ENCODE results near the gene VPS54.

The VPS54 gene

GRCh38 chr2:64040161-64040560, 20.9 kb upstream of the VPS54 start:
- no peaks in the 10 kb centered on the region for H3K36me3 ChIP-seq (replicated peaks)
- no peaks in the 10 kb centered on the region for H3K27me3 ChIP-seq (ENCODE audit: low read depth)
- DNase-seq (ENCODE audit: low spot score in 2 of 2) = no peak
- in situ Hi-C loops (cut with MboI; ENCODE audit: low sequenced_read_pairs) = loop anchor here (10.0 kb wide), 1 partner anchor 445 kb away; no protein-coding TSS in a partner anchor
- no peak overlapping the region for H3K4me3 ChIP-seq
- no peaks in the 10 kb centered on the region for H3K9me3 ChIP-seq
- peaks cover 9% of the 10 kb centered on the region for H3K4me1 ChIP-seq

GRCh38 chr2:64036034-64036705, 16.9 kb upstream of the VPS54 start:
- no peak overlapping the region for H3K4me3 ChIP-seq
- H3K27me3 ChIP-seq (ENCODE audit: low read depth) = no peaks in the 10 kb centered on the region
- H3K9me3 ChIP-seq = no peaks in the 10 kb centered on the region
- in situ Hi-C loops (cut with MboI; ENCODE audit: low sequenced_read_pairs) = no loop called here
- peaks cover 12% of the 10 kb centered on the region for H3K4me1 ChIP-seq
- H3K36me3 ChIP-seq (replicated peaks) = no peaks in the 10 kb centered on the region
- DNase-seq (ENCODE audit: low spot score in 2 of 2) = no peak

- H3K9me3 ChIP-seq = no peaks in the 10 kb centered on the region
- no peak for DNase-seq (ENCODE audit: low spot score in 2 of 2)
- no peaks in the 10 kb centered on the region for H3K36me3 ChIP-seq (replicated peaks)
- in situ Hi-C loops (cut with MboI; ENCODE audit: low sequenced_read_pairs) = no loop called here
- H3K27me3 ChIP-seq (ENCODE audit: low read depth) = no peaks in the 10 kb centered on the region
- H3K4me1 ChIP-seq = peaks cover 12% of the 10 kb centered on the region
- no peak overlapping the region for H3K4me3 ChIP-seq
Measured at GRCh38 chr2:64035072-64035942, 16.1 kb upstream of the VPS54 start.

- Histone ChIP-seq H3K27me3 (ENCODE audit: low read depth) (no peaks in the 10 kb centered on the region), H3K9me3 (no peaks in the 10 kb centered on the region), H3K36me3 (replicated peaks) (no peaks in the 10 kb centered on the region), H3K4me3 (no peak overlapping the region), H3K4me1 (peaks cover 28% of the 10 kb centered on the region)
- in situ Hi-C loops (cut with MboI; ENCODE audit: low sequenced_read_pairs) = no loop called here
- DNase-seq (ENCODE audit: low spot score in 2 of 2) = peak; percentile 47 to 64
Measured at GRCh38 chr2:64029116-64029665, 10.0 kb upstream of the VPS54 start.

DNA sequence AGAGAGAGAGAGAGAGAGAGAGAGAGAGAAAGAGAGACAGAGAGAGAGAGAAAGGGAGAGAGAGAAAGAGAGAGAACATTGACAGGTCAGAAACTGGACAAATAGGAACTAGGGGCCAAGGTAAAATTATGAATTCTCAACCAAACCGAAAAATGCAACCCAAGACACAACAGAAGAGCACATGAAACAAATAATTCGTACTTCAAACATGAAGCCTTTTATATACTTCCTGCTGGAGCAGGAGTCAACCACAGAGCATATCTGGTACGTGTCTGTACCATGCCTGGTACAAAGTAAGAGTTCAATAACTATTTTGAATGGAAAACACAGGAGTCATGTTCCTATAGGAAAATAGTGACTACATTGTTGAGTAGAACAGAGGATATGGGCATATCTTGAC, 6.5 kb upstream of the VPS54 start:
- H3K27me3 ChIP-seq (ENCODE audit: low read depth) = no peaks in the 10 kb centered on the region
- no peak overlapping the region for H3K4me3 ChIP-seq
- H3K4me1 ChIP-seq = peaks cover 24% of the 10 kb centered on the region
- no peak for DNase-seq (ENCODE audit: low spot score in 2 of 2)
- no peaks in the 10 kb centered on the region for H3K9me3 ChIP-seq
- in situ Hi-C loops (cut with MboI; ENCODE audit: low sequenced_read_pairs) = no loop called here
- H3K36me3 ChIP-seq (replicated peaks) = no peaks in the 10 kb centered on the region

- H3K9me3 ChIP-seq = no peaks in the 10 kb centered on the region
- in situ Hi-C loops (cut with MboI; ENCODE audit: low sequenced_read_pairs) = no loop called here
- H3K27me3 ChIP-seq (ENCODE audit: low read depth) = no peaks in the 10 kb centered on the region
- no peaks in the 10 kb centered on the region for H3K36me3 ChIP-seq (replicated peaks)
- H3K4me1 ChIP-seq = peaks cover 21% of the 10 kb centered on the region
- H3K4me3 ChIP-seq = no peak overlapping the region
- DNase-seq (ENCODE audit: low spot score in 2 of 2) = no peak
Measured at GRCh38 chr2:64024259-64024949, 5.2 kb upstream of the VPS54 start.

DNA sequence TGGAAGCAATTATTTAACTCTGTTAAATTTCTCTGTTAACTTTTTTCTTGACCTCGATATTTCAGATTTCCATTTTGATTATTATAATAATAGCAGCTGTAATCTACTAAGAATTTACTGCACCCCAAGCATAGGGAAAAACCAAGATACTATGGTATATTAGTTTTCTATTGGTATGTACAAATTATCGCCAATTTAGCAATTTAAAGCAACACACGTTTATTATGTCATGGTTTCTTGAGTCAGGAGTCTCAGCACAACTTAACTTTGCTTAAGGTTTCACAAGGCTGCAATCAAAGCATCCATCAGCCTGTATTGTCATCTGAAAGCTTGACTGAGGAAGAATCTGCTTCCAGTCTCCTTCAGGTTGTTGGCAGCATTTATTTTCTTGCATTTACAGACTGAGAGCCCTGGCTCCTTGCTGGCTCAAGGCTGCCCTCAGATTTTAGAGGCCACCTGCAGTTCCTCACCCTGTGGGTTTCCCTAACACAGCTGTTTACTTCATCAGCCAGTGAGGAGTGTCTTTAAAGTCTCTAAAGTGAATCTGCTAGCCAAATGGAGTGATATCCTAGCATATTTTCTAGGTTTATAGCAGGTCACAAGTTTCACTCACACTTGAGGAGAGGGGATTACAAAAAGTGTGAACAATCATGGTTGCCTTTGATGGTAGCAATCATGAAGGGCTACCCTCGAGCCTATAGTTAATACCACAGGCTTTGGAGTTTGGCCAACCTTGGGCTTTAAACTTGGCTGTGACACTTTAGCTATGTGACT, 4.4 kb upstream of the VPS54 start:
- in situ Hi-C loops (cut with MboI; ENCODE audit: low sequenced_read_pairs) = no loop called here

DNA sequence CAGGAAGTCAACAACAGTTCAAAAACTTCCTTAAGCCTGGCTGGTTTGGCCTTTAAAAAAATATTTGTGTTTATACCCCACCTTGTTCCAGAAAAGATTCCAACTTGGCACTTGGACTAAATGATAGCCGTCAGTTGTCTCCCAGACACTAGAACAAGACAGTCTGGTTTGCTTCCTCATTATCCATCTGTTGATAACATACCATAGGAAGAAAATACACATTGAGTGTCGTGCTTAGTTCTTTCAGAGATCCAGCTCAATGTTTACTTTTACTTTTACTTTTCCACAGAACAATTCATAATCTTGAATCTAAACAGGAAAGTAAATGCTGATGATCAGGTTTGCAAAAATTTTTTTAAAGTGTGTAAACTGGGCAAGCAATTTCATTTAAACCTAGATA, 2.4 kb upstream of the VPS54 start:
- no peak for DNase-seq (ENCODE audit: low spot score in 2 of 2)
- Histone ChIP-seq H3K9me3 (no peaks in the 10 kb centered on the region), H3K4me1 (peaks cover 5% of the 10 kb centered on the region), H3K36me3 (replicated peaks) (no peaks in the 10 kb centered on the region), H3K4me3 (no peak overlapping the region), H3K27me3 (ENCODE audit: low read depth) (no peaks in the 10 kb centered on the region)
- in situ Hi-C loops (cut with MboI; ENCODE audit: low sequenced_read_pairs) = no loop called here

More for the DNA sequence above, 4.4 kb upstream of the VPS54 start:
- Histone ChIP-seq H3K9me3 (no peaks in the 10 kb centered on the region), H3K4me1 (peaks cover 14% of the 10 kb centered on the region), H3K27me3 (ENCODE audit: low read depth) (no peaks in the 10 kb centered on the region), H3K4me3 (no peak overlapping the region), H3K36me3 (replicated peaks) (no peaks in the 10 kb centered on the region)
- DNase-seq (ENCODE audit: low spot score in 2 of 2) = no peak

- in situ Hi-C loops (cut with MboI; ENCODE audit: low sequenced_read_pairs) = no loop called here
- no peak for DNase-seq (ENCODE audit: low spot score in 2 of 2)
- Histone ChIP-seq H3K4me3 (no peak overlapping the region), H3K36me3 (replicated peaks) (no peaks in the 10 kb centered on the region), H3K27me3 (ENCODE audit: low read depth) (no peaks in the 10 kb centered on the region), H3K4me1 (peaks cover 5% of the 10 kb centered on the region), H3K9me3 (no peaks in the 10 kb centered on the region)
Measured at GRCh38 chr2:64019975-64020528, 824 bp upstream of the VPS54 start.

- H3K9me3 ChIP-seq = no peaks in the 10 kb centered on the region
- DNase-seq (ENCODE audit: low spot score in 2 of 2) = peak in 1 of 2 experiments; percentile 52
- in situ Hi-C loops (cut with MboI; ENCODE audit: low sequenced_read_pairs) = no loop called here
- H3K36me3 ChIP-seq (replicated peaks) = no peaks in the 10 kb centered on the region
- H3K4me3 ChIP-seq = peak overlapping the region; percentile 54
- H3K4me1 ChIP-seq = peaks cover 5% of the 10 kb centered on the region
- H3K27me3 ChIP-seq (ENCODE audit: low read depth) = no peaks in the 10 kb centered on the region
Measured at GRCh38 chr2:64018701-64019082, 536 bp downstream of the VPS54 start.

- no peaks in the 10 kb centered on the region for H3K27me3 ChIP-seq (ENCODE audit: low read depth)
- H3K4me3 ChIP-seq = peak overlapping the region; percentile 54
- no peaks in the 10 kb centered on the region for H3K9me3 ChIP-seq
- H3K36me3 ChIP-seq (replicated peaks) = no peaks in the 10 kb centered on the region
- DNase-seq (ENCODE audit: low spot score in 2 of 2) = peak; percentile 41 to 49
- H3K4me1 ChIP-seq = peaks cover 5% of the 10 kb centered on the region
- in situ Hi-C loops (cut with MboI; ENCODE audit: low sequenced_read_pairs) = no loop called here
Measured at GRCh38 chr2:64017811-64018700, 1.2 kb downstream of the VPS54 start.

DNA sequence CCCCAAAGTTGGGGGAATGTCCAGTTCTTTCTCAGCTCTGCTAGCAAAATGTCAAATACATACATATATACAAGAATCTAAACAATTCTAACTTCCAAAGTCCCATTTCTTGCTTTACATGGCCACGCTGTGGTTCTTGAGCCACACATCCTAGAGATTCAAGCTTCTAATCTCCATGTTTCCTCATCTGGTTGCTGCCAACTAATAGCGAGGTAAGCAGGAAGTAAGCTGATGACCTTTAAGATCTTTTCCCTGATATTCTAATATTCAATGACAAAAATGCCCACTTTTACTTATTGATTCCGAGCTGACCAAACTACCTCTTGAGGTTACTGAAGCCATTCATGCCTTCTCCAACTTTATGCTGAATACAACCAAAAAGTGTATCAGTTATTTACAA, 3.3 kb downstream of the VPS54 start:
- Histone ChIP-seq H3K9me3 (no peaks in the 10 kb centered on the region), H3K4me3 (no peak overlapping the region), H3K4me1 (peaks cover 5% of the 10 kb centered on the region), H3K36me3 (replicated peaks) (no peaks in the 10 kb centered on the region), H3K27me3 (ENCODE audit: low read depth) (no peaks in the 10 kb centered on the region)
- DNase-seq (ENCODE audit: low spot score in 2 of 2) = no peak
- in situ Hi-C loops (cut with MboI; ENCODE audit: low sequenced_read_pairs) = no loop called here
